ENCODE results near the gene RGS18. TPM values are rescaled to one million over a fixed set of nuclear protein-coding genes. Genes with fewer than 3 reads are reported as not detected.

The RGS18 gene
- total and polyA plus RNA-seq, 12 donors: 0.74 to 8.2 (median 1.7) TPM

DNA sequence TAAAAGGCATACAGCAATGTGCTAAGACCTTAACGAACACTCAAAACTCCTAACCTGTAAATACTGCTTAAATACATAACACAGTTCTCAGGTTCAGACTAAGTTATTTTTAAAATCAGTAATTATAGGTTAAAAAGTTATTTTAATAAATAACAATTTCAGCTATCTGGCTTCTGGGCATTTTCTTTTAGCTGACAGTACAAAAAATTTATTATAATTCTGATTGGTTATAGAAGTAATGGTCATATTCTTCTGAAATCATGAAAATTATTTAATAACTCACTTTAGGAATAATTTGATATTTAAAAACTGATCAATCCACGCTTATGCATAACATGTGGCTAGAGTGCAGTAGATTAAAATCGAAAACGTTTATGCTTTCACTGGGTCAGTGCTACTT, 10.7 kb downstream of the RGS18 start:
- H3K9me3 ChIP-seq (replicated peaks in 1 of 3): no peaks in the 10 kb centered on the region
- peaks cover 0 to 9% of the 10 kb centered on the region in 2 donors for H3K4me1 ChIP-seq (replicated peaks in 1 of 2)
- H3K27me3 ChIP-seq: no peaks in the 10 kb centered on the region
- 48 to 55% (median 51%) methylated on average over 4 of the region's 4 CpGs for WGBS, 4 donors
- no peak overlapping the region for H3K27ac ChIP-seq
- no peak overlapping the region for H3K4me3 ChIP-seq
- TF ChIP-seq POLR2A (IDR thresholded peaks at IDR 0.05) (no peak), CTCF (IDR thresholded peaks at IDR 0.05) (no peak)
- DNase-seq: no peak
- intact Hi-C loops (cut with DNase I): no loop called here
- no peaks in the 10 kb centered on the region for H3K36me3 ChIP-seq (replicated peaks in 1 of 2)

GRCh38 chr1:192170196-192170984, 12.1 kb downstream of the RGS18 start:
- H3K36me3 ChIP-seq (replicated peaks in 1 of 2): no peaks in the 10 kb centered on the region
- H3K9me3 ChIP-seq (replicated peaks in 1 of 3): no peaks in the 10 kb centered on the region
- H3K27ac ChIP-seq: no peak overlapping the region
- intact Hi-C loops (cut with DNase I): no loop called here
- no peak for DNase-seq
- H3K4me1 ChIP-seq (replicated peaks in 1 of 2): peaks cover 0 to 9% of the 10 kb centered on the region in 2 donors
- no peak overlapping the region for H3K4me3 ChIP-seq
- TF ChIP-seq POLR2A (IDR thresholded peaks at IDR 0.05) (no peak), CTCF (IDR thresholded peaks at IDR 0.05) (no peak)
- WGBS, 4 donors: 40 to 53% (median 43%) methylated on average over 6 of the region's 6 CpGs
- H3K27me3 ChIP-seq: no peaks in the 10 kb centered on the region

DNA sequence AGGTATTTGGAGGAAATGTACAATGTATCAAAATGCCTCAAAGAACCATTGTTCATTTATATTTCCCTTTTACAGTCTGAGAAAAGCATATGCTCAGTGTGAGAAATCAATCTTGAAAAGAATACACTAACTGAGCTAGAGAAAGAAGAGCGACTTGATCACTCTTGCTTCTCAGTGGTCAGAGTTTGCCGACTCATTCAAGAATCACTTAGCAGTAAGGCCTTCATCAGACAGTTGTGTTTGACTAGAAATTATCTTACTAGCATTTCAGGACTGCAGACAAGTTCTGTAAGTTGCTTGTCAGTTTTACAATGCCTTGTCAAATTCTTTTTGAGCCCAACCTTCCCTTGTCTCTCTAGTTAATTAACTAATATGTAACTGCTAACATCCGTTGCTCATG, 12.9 kb downstream of the RGS18 start:
- Histone ChIP-seq H3K27ac (no peak overlapping the region), H3K9me3 (replicated peaks in 1 of 3) (no peaks in the 10 kb centered on the region), H3K4me3 (no peak overlapping the region), H3K36me3 (replicated peaks in 1 of 2) (no peaks in the 10 kb centered on the region), H3K27me3 (no peaks in the 10 kb centered on the region), H3K4me1 (replicated peaks in 1 of 2) (peaks cover 0 to 9% of the 10 kb centered on the region in 2 donors)
- no peak for DNase-seq
- intact Hi-C loops (cut with DNase I): no loop called here
- TF ChIP-seq CTCF (IDR thresholded peaks at IDR 0.05) (no peak), POLR2A (IDR thresholded peaks at IDR 0.05) (no peak)
- 76 to 85% (median 84%) methylated on average over 3 of the region's 3 CpGs for WGBS, 4 donors

DNA sequence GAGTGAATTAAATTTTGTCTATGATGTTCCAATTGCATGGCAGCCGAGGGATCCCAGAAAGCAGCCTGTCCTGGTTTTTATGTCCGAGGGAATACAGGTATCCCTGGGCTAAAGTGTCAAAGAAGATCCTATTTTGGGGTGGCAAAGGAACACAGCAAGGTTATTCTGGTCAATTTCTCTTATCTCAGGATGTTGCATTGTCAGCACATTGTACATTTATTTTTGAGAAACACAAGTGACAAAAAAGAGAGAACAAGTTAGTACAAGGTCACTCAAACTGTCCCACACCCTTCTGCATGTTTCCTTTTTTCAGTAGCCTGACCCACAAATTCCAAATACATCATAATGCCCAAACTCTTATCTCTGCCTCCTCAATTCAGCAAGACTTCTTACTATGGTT, 17.7 kb downstream of the RGS18 start:
- H3K27ac ChIP-seq: no peak overlapping the region
- no peak for DNase-seq
- no peak for TF ChIP-seq POLR2A (IDR thresholded peaks at IDR 0.05)
- TF ChIP-seq CTCF (IDR thresholded peaks at IDR 0.05): no peak
- no peak overlapping the region for H3K4me3 ChIP-seq
- intact Hi-C loops (cut with DNase I): no loop called here
- H3K4me1 ChIP-seq (replicated peaks in 1 of 2): no peaks in the 10 kb centered on the region
- no peaks in the 10 kb centered on the region for H3K9me3 ChIP-seq (replicated peaks in 1 of 3)
- H3K36me3 ChIP-seq (replicated peaks in 1 of 2): no peaks in the 10 kb centered on the region
- no peaks in the 10 kb centered on the region for H3K27me3 ChIP-seq
- 70 to 90% (median 75%) methylated on average over 2 of the region's 2 CpGs for WGBS, 4 donors

Data from adrenal gland (tissue), 12 donors.